T47D (cell line): Measurements from ENCODE around the gene METTL18.
A peak's percentile ranks its signal among the peaks of the same experiment; 100 is the strongest.
"Not testable (repeated sequence)": the region's sequence is repeated elsewhere in the genome, so short reads cannot be mapped to it uniquely, and the experiment has no call there.

Experiments
- DNase-seq, 2 experiments: peaks; one replicate each; pipeline versions ENCODE4 v3.0.0 to v3.0.0-alpha.2; 2011 to 2012; ENCODE audit warnings: low read depth in 1 of 2, low spot score in 1 of 2
- JUND ChIP-seq: IDR thresholded peaks from 2 replicates; pipeline ENCODE4 v1.6.1; 2012; ENCODE audit warnings: low read depth
- in situ Hi-C: cut with HindIII; loops from 2 replicates; pipeline ENCODE4 v1.10.0; 2016; ENCODE audit warnings: low sequenced_read_pairs, low pct_unique_long_range_greater_than_20kb

The METTL18 gene

GRCh38 chr1:169794530-169795416, at the start of gene METTL18:
Gene METTL18 (minus strand): TSS chr1:169794907. CDS start chr1:169793695, 1,212 bp downstream.
- TF ChIP-seq JUND: no peak
- in situ Hi-C loops: no loop called here
- DNase-seq: peak; percentile 84 to 98

- in situ Hi-C loops: no loop called here
- TF ChIP-seq JUND: no peak
- DNase-seq: no peak
Observed at GRCh38 chr1:169838942-169839341, 44.2 kb upstream of the METTL18 start.

DNA sequence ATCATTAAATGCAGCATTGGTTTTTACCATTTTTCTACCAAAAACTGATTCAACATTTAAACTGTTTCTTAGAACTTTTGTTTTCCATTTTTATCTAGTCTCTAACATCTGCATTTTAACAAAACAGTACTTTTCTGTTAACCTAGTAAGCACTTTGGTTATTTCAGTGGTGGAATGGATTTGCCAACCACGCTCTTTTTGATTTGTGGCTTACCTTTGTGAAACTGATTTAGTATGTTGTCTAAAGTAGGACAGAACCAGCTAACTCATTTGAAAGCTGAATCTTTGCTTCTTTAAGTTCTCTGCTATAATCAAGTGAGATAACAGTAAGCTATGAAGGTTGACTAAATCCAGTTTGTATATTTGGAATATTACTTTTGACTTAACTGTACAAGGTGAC, 41.5 kb upstream of the METTL18 start:
- TF ChIP-seq JUND: no peak
- in situ Hi-C loops: no loop called here
- no peak for DNase-seq

DNA sequence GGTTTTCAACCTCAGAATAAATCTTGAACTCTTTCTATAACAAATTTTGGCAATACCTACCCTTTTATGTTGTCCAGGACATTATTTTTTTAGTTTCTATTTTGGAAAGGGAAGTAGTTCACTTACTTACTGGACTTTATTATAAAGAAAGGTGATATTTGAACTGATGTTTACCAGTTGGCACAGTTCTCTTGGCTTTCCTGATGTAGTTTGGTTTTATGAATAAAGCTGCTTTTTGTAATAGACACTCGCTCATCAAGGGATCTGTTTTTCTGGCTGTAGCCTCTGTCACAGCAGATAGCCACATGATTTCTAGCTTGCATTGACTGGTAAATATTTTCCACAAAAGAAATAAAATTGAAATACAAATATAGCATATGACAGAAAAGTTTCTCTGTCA, 40.9 kb upstream of the METTL18 start:
- no peak for DNase-seq
- no peak for TF ChIP-seq JUND
- in situ Hi-C loops: no loop called here

DNA sequence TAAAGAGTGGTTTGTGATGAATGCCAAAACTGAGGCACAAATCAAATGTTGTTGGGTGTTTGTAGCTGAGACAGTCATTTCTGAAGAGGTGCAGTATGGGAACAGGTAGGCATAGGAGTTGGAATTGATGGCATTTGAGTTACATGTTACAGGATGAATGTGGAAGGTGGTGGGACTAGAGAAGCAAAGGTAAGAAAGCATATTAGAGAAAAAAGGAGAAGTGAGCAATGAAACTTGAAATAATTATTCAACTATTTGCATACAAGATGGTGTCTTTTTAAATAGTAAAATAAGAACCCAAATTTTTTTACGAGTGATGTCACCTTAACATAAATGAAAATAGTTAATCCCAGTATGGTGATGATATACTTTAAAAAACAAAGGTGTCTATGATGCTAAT, 40.2 kb upstream of the METTL18 start:
- in situ Hi-C loops: no loop called here
- no peak for TF ChIP-seq JUND
- no peak for DNase-seq

DNA sequence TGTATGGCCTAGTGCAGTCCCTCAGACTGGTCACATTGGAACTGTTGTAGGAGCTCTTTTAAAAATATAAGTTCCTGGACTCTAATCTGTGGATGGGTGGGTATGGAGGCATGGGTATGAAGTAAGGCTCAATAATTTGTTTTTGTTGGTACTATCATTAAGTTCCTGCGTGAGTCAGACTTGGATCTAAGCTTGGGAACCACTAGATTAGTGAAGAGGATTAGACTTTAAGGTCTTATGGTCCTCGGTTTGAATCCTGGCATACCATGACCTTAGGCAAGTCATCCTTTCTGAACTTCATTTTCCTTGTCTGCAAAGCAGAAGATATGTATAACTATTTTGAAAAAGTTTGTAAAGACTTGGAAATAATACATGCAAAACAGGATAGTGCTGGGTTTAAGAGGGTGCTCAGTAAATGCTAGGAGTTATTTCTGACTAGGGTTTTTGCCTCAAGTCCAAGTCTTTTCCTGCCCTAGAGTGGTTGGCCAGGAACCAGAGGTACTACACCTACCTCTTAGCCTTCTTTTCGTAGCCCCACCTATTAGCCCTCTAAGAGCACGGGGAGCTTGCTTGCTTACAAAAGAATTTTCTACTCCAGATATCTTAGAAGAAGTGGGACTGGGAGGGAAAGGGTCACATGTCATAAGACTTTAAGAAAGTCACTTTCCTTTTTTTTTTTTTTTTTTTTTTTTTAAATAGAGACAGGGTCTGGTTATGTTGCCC, 38.6 kb upstream of the METTL18 start:
- DNase-seq: no peak
- in situ Hi-C loops: no loop called here
- no peak for TF ChIP-seq JUND

- DNase-seq: no peak
- in situ Hi-C loops: no loop called here
- TF ChIP-seq JUND: no peak
Observed at GRCh38 chr1:169829671-169830070, 35.0 kb upstream of the METTL18 start.

DNA sequence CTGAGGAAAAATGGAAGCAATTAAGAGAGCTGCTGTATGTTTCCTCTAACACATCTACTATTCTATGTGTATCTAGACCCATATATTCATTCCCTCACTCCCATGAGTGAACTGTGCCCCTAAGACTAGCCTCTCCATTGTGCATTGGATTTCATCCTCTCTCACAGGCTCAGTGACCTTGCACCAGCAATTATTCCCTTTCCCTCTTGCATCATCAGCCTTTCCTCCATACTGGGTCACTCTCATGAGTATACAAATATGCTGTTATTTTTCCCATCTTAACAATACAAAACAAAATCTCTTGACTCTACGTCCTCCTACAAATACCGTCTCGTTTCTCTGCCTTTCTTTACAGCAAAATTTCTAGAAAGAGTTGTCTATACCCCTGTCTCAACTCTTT, 29.4 kb upstream of the METTL18 start:
- no peak for DNase-seq
- in situ Hi-C loops: no loop called here
- no peak for TF ChIP-seq JUND

DNA sequence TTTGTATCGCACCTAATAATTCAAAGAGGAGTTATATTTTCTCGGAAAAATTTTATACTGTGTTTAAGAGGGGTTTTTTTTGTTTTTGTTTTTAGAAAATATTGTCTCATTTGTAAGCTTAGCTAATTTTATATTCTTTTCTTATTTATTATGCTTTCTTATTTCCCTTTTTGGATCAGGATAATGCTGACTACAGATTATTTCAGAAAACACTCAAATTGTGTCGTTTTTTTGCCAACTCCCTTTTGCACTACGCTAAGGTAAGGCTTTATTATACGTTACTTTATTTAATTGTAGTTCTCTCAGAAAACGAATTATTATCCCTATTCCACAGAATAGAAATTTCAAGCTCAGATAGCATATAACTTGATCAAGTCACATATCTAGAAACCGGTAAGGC, 26.8 kb upstream of the METTL18 start:
- DNase-seq: no peak
- in situ Hi-C loops: no loop called here
- no peak for TF ChIP-seq JUND

GRCh38 chr1:169816617-169817016, 21.9 kb upstream of the METTL18 start:
- peak in 1 of 2 experiments; percentile 57 for DNase-seq
- in situ Hi-C loops: no loop called here
- no peak for TF ChIP-seq JUND

GRCh38 chr1:169814265-169814664, 19.6 kb upstream of the METTL18 start:
- no peak for TF ChIP-seq JUND
- no peak for DNase-seq
- in situ Hi-C loops: no loop called here

- no peak for TF ChIP-seq JUND
- in situ Hi-C loops: no loop called here
- DNase-seq: no peak
Observed at GRCh38 chr1:169812131-169812530, 17.4 kb upstream of the METTL18 start.

- DNase-seq, in situ Hi-C loops: not testable (repeated sequence)
Observed at GRCh38 chr1:169811418-169812035, 16.8 kb upstream of the METTL18 start.
